ENCODE results near the gene PITRM1.
"Not testable (repeated sequence)": the region's sequence is repeated elsewhere in the genome, so short reads cannot be mapped to it uniquely, and the experiment has no call there.

The PITRM1 gene

GRCh38 chr10:3115685-3116084 lies 56.9 kb downstream of the PITRM1 start:
- H3K9me3 Mint-ChIP-seq (ENCODE audit: low read depth) = no peaks in the 10 kb centered on the region
- H3K27me3 Mint-ChIP-seq = no peaks in the 10 kb centered on the region
- no peak overlapping the region for H3K27ac Mint-ChIP-seq
- H3K4me3 Mint-ChIP-seq = no peak overlapping the region
- peaks cover 14% of the 10 kb centered on the region for H3K36me3 Mint-ChIP-seq
- no peaks in the 10 kb centered on the region for H3K4me1 Mint-ChIP-seq (ENCODE audit: low read depth)

- Mint-ChIP-seq H3K4me1 (ENCODE audit: low read depth) (no peaks in the 10 kb centered on the region), H3K36me3 (peaks cover 15% of the 10 kb centered on the region), H3K4me3 (no peak overlapping the region), H3K27ac (no peak overlapping the region), H3K9me3 (ENCODE audit: low read depth) (no peaks in the 10 kb centered on the region), H3K27me3 (no peaks in the 10 kb centered on the region)
Observed at GRCh38 chr10:3113343-3113720, 59.2 kb downstream of the PITRM1 start.

GRCh38 chr10:3111621-3112163 lies 60.9 kb downstream of the PITRM1 start:
- no peaks in the 10 kb centered on the region for H3K9me3 Mint-ChIP-seq (ENCODE audit: low read depth)
- no peak overlapping the region for H3K27ac Mint-ChIP-seq
- H3K27me3 Mint-ChIP-seq = no peaks in the 10 kb centered on the region
- H3K4me3 Mint-ChIP-seq = no peak overlapping the region
- H3K36me3 Mint-ChIP-seq = peaks cover 10% of the 10 kb centered on the region
- no peaks in the 10 kb centered on the region for H3K4me1 Mint-ChIP-seq (ENCODE audit: low read depth)

GRCh38 chr10:3110782-3111620 lies 61.6 kb downstream of the PITRM1 start:
- Mint-ChIP-seq H3K4me3 (no peak overlapping the region), H3K36me3 (peaks cover 10% of the 10 kb centered on the region), H3K27me3 (no peaks in the 10 kb centered on the region), H3K9me3 (ENCODE audit: low read depth) (no peaks in the 10 kb centered on the region), H3K27ac (no peak overlapping the region), H3K4me1 (ENCODE audit: low read depth) (no peaks in the 10 kb centered on the region)

- Mint-ChIP-seq H3K9me3 (ENCODE audit: low read depth) (no peaks in the 10 kb centered on the region), H3K27me3 (no peaks in the 10 kb centered on the region), H3K4me3 (no peak overlapping the region), H3K36me3 (peaks cover 10% of the 10 kb centered on the region), H3K4me1 (ENCODE audit: low read depth) (no peaks in the 10 kb centered on the region), H3K27ac (no peak overlapping the region)
Observed at GRCh38 chr10:3109633-3110032, 62.9 kb downstream of the PITRM1 start.

- peaks cover 10% of the 10 kb centered on the region for H3K36me3 Mint-ChIP-seq
- no peak overlapping the region for H3K4me3 Mint-ChIP-seq
- H3K9me3 Mint-ChIP-seq (ENCODE audit: low read depth) = no peaks in the 10 kb centered on the region
- no peaks in the 10 kb centered on the region for H3K27me3 Mint-ChIP-seq
- H3K4me1 Mint-ChIP-seq (ENCODE audit: low read depth) = no peaks in the 10 kb centered on the region
- no peak overlapping the region for H3K27ac Mint-ChIP-seq
Observed at GRCh38 chr10:3109196-3109595, 63.4 kb downstream of the PITRM1 start.

- H3K36me3 Mint-ChIP-seq = peaks cover 10% of the 10 kb centered on the region
- H3K4me1 Mint-ChIP-seq (ENCODE audit: low read depth) = no peaks in the 10 kb centered on the region
- no peak overlapping the region for H3K4me3 Mint-ChIP-seq
- H3K27ac Mint-ChIP-seq = no peak overlapping the region
- no peaks in the 10 kb centered on the region for H3K9me3 Mint-ChIP-seq (ENCODE audit: low read depth)
- no peaks in the 10 kb centered on the region for H3K27me3 Mint-ChIP-seq
Observed at GRCh38 chr10:3108575-3109105, 63.9 kb downstream of the PITRM1 start.

GRCh38 chr10:3108033-3108432 lies 64.5 kb downstream of the PITRM1 start:
- Mint-ChIP-seq H3K27me3 (no peaks in the 10 kb centered on the region), H3K9me3 (ENCODE audit: low read depth) (no peaks in the 10 kb centered on the region)

GRCh38 chr10:3107426-3107961 lies 65.1 kb downstream of the PITRM1 start:
- Mint-ChIP-seq H3K4me3 (no peak overlapping the region), H3K36me3 (peaks cover 11% of the 10 kb centered on the region), H3K4me1 (ENCODE audit: low read depth) (no peaks in the 10 kb centered on the region), H3K27me3 (no peaks in the 10 kb centered on the region), H3K9me3 (ENCODE audit: low read depth) (no peaks in the 10 kb centered on the region), H3K27ac (no peak overlapping the region)

More at GRCh38 chr10:3108033-3108432, 64.5 kb downstream of the PITRM1 start:
- no peak overlapping the region for H3K4me3 Mint-ChIP-seq
- H3K36me3 Mint-ChIP-seq = peaks cover 10% of the 10 kb centered on the region
- no peak overlapping the region for H3K27ac Mint-ChIP-seq
- no peaks in the 10 kb centered on the region for H3K4me1 Mint-ChIP-seq (ENCODE audit: low read depth)

- H3K36me3 Mint-ChIP-seq = peaks cover 11% of the 10 kb centered on the region
- no peaks in the 10 kb centered on the region for H3K4me1 Mint-ChIP-seq (ENCODE audit: low read depth)
- no peaks in the 10 kb centered on the region for H3K27me3 Mint-ChIP-seq
- no peak overlapping the region for H3K4me3 Mint-ChIP-seq
- no peaks in the 10 kb centered on the region for H3K9me3 Mint-ChIP-seq (ENCODE audit: low read depth)
- no peak overlapping the region for H3K27ac Mint-ChIP-seq
Observed at GRCh38 chr10:3106928-3107425, 65.6 kb downstream of the PITRM1 start.

- H3K4me1 Mint-ChIP-seq (ENCODE audit: low read depth); H3K4me3 Mint-ChIP-seq; H3K27ac Mint-ChIP-seq; H3K27me3 Mint-ChIP-seq; H3K9me3 Mint-ChIP-seq (ENCODE audit: low read depth): not testable (repeated sequence)
- peaks cover 11% of the 10 kb centered on the region for H3K36me3 Mint-ChIP-seq
Observed at GRCh38 chr10:3106328-3106727, 66.3 kb downstream of the PITRM1 start.

GRCh38 chr10:3105905-3106304 lies 66.7 kb downstream of the PITRM1 start:
- Mint-ChIP-seq H3K4me3 (no peak overlapping the region), H3K27ac (no peak overlapping the region), H3K9me3 (ENCODE audit: low read depth) (no peaks in the 10 kb centered on the region), H3K4me1 (ENCODE audit: low read depth) (no peaks in the 10 kb centered on the region), H3K36me3 (peaks cover 12% of the 10 kb centered on the region), H3K27me3 (no peaks in the 10 kb centered on the region)

- no peak overlapping the region for H3K4me3 Mint-ChIP-seq
- no peaks in the 10 kb centered on the region for H3K4me1 Mint-ChIP-seq (ENCODE audit: low read depth)
- H3K36me3 Mint-ChIP-seq = peaks cover 12% of the 10 kb centered on the region
- no peak overlapping the region for H3K27ac Mint-ChIP-seq
- H3K27me3 Mint-ChIP-seq = no peaks in the 10 kb centered on the region
- no peaks in the 10 kb centered on the region for H3K9me3 Mint-ChIP-seq (ENCODE audit: low read depth)
Observed at GRCh38 chr10:3105166-3105565, 67.4 kb downstream of the PITRM1 start.

- no peak overlapping the region for H3K4me3 Mint-ChIP-seq
- no peaks in the 10 kb centered on the region for H3K27me3 Mint-ChIP-seq
- H3K36me3 Mint-ChIP-seq = peaks cover 13% of the 10 kb centered on the region
- H3K27ac Mint-ChIP-seq = no peak overlapping the region
- H3K4me1 Mint-ChIP-seq (ENCODE audit: low read depth) = peaks cover 2% of the 10 kb centered on the region
- H3K9me3 Mint-ChIP-seq (ENCODE audit: low read depth) = no peaks in the 10 kb centered on the region
Observed at GRCh38 chr10:3104251-3104918, 68.2 kb downstream of the PITRM1 start.

- H3K27me3 Mint-ChIP-seq = no peaks in the 10 kb centered on the region
- H3K27ac Mint-ChIP-seq = no peak overlapping the region
- peaks cover 13% of the 10 kb centered on the region for H3K36me3 Mint-ChIP-seq
- peaks cover 2% of the 10 kb centered on the region for H3K4me1 Mint-ChIP-seq (ENCODE audit: low read depth)
- H3K9me3 Mint-ChIP-seq (ENCODE audit: low read depth) = no peaks in the 10 kb centered on the region
- H3K4me3 Mint-ChIP-seq = no peak overlapping the region
Observed at GRCh38 chr10:3103646-3104045, 68.9 kb downstream of the PITRM1 start.

All from activated naive CD8-positive, alpha-beta T cell (primary cell).